ENCODE measurements around the gene SLC9B1. TPM values are rescaled to one million over a fixed set of nuclear protein-coding genes. Genes with fewer than 3 reads are reported as not detected.
A peak's percentile ranks its signal among the peaks of the same experiment; 100 is the strongest.

The SLC9B1 gene
- total and polyA plus RNA-seq, 8 donors: 0.52 to 4.7 (median 3.2) TPM

DNA sequence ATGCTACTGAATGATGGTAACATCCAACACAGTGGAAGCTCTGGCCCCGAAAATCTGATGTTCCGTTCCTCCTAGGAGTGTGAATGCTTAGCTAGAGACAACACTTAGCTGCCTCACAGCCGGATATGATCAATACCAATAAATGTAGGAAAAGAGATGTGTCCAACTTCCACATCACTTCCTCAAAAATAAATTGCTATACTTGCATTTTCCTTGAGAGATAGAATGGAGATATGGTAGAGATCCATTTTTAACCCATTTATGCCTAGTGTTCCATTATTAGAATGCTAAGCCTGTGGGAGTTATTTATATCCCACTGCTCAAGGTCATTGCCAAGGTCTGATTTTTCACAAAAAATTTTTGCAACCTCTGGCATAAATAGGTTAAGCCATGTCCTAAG is 5.5 kb upstream of the SLC9B1 start:
- DNase-seq (no peak), ATAC-seq (no peak)
- TF ChIP-seq, protein P1, sequence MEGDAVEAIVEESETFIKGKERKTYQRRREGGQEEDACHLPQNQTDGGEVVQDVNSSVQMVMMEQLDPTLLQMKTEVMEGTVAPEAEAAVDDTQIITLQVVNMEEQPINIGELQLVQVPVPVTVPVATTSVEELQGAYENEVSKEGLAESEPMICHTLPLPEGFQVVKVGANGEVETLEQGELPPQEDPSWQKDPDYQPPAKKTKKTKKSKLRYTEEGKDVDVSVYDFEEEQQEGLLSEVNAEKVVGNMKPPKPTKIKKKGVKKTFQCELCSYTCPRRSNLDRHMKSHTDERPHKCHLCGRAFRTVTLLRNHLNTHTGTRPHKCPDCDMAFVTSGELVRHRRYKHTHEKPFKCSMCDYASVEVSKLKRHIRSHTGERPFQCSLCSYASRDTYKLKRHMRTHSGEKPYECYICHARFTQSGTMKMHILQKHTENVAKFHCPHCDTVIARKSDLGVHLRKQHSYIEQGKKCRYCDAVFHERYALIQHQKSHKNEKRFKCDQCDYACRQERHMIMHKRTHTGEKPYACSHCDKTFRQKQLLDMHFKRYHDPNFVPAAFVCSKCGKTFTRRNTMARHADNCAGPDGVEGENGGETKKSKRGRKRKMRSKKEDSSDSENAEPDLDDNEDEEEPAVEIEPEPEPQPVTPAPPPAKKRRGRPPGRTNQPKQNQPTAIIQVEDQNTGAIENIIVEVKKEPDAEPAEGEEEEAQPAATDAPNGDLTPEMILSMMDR (IDR thresholded peaks at IDR 0.05): no peak
- Histone ChIP-seq H3K4me1 (peaks cover 0 to 6% of the 10 kb centered on the region in 2 donors), H3K4me3 (no peak overlapping the region), H3K27me3 (no peaks in the 10 kb centered on the region), H3K36me3 (no peaks in the 10 kb centered on the region), H3K27ac (no peak overlapping the region), H3K9me3 (no peaks in the 10 kb centered on the region)
- intact Hi-C loops (cut with DNase I): no loop called here

DNA sequence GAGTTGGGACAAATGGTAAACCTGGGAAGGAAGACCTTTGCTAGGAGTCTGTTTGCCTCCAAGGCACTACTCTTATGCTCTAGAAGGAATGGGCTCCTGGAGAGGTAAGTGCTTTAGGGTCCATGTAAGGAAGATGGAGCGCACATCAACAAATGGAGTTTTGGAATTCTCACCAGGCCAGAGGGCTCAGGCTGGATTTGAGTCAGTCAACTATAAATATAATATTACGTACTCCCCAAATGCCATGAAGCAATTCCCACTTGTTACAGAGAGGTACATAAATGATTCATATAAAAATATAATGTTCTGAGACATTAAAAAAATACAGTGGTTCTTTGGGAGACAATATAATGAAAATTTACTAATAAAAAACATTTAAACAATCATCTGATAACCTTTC is 1.6 kb upstream of the SLC9B1 start:
- no peaks in the 10 kb centered on the region for H3K9me3 ChIP-seq
- H3K36me3 ChIP-seq: no peaks in the 10 kb centered on the region
- ATAC-seq: no peak
- intact Hi-C loops (cut with DNase I): no loop called here
- H3K27ac ChIP-seq: no peak overlapping the region
- H3K4me1 ChIP-seq: peaks cover 7 to 15% of the 10 kb centered on the region in 2 donors
- TF ChIP-seq, protein P1 (IDR thresholded peaks at IDR 0.05): no peak
- no peak overlapping the region for H3K4me3 ChIP-seq
- no peak for DNase-seq
- H3K27me3 ChIP-seq: no peaks in the 10 kb centered on the region

DNA sequence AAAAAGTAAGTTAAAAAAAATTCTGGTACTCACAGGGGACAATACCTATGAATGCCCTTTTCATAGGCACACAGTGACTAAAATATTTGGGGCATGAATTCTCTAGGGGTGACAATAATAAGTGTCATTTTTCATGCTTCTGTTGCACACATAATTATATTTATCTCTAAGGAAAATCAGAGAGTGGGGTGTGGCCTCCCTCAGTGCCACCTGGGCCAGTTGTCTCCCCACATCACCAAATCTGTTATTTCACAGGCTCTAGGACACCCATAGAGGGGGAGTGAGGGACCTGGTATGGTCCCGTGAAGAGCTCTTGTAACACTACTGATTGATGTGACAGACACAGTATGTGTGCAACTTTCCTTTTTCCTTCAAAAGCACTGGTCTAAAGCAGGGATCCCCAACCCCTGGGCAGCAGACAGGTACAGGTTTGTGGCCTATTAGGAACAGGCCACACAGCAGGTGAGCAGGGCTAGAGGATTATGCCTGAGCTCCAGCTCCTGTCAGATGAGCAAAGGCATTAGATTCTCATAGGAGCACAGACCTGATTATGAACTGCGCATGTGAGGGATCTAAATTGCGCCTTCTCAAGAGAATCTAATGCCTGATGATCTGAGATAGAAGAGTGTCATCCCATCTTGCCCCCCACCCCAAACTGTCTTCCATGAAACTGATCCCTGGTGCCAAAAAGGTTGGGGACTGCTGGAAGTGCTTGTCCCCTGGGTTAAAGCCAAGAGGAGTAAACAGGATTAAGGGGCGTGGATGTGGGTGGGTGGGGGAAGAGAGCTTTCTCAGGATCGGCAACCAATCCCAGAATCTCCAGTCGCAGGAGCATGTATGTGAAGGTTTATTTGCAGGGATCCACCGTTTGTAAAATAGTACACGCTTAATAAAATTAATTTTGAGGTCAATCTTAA is 856 bp downstream of the SLC9B1 start:
- Histone ChIP-seq H3K27me3 (no peaks in the 10 kb centered on the region), H3K9me3 (no peaks in the 10 kb centered on the region), H3K4me1 (peaks cover 7 to 15% of the 10 kb centered on the region in 2 donors), H3K36me3 (no peaks in the 10 kb centered on the region), H3K27ac (peak overlapping the region; percentile 87 to 92), H3K4me3 (peak overlapping the region; percentile 35 to 51)
- TF ChIP-seq, protein P1 (IDR thresholded peaks at IDR 0.05): no peak
- intact Hi-C loops (cut with DNase I): loop anchor here in 1 of 2 donors (10.0 kb wide), 1 partner anchor 574 kb away; no protein-coding TSS in a partner anchor
- ATAC-seq: peak; percentile 9
- peak in 2 of 4 donors; percentile 28 to 67 for DNase-seq

DNA sequence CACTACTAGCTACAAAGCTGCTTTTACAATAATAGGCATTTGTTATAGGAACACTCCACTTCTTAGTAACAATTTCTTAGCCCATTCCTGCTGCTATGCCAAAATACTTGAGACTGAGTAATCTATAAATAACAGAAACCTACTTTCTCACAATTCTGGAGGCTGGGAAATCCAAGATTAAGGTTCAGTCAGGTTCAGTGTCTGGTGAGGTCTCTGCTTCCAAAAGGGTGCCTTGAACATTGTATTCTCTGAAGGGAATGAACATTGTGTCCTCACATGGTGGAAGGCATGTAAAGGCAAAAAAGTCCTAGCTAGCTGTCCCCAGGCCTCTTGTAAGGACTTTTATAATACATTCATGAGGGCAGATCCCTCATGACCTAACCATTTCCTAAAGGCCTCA is 7.0 kb downstream of the SLC9B1 start:
- Histone ChIP-seq H3K36me3 (no peaks in the 10 kb centered on the region), H3K4me3 (no peak overlapping the region), H3K27ac (peak overlapping the region in 1 of 2 donors; percentile 26), H3K4me1 (no peaks in the 10 kb centered on the region), H3K27me3 (no peaks in the 10 kb centered on the region), H3K9me3 (no peaks in the 10 kb centered on the region)
- TF ChIP-seq, protein P1 (IDR thresholded peaks at IDR 0.05): no peak
- ATAC-seq: no peak
- DNase-seq: no peak
- intact Hi-C loops (cut with DNase I): loop anchor here in 1 of 2 donors (10.0 kb wide), 1 partner anchor 568 kb away; no protein-coding TSS in a partner anchor

DNA sequence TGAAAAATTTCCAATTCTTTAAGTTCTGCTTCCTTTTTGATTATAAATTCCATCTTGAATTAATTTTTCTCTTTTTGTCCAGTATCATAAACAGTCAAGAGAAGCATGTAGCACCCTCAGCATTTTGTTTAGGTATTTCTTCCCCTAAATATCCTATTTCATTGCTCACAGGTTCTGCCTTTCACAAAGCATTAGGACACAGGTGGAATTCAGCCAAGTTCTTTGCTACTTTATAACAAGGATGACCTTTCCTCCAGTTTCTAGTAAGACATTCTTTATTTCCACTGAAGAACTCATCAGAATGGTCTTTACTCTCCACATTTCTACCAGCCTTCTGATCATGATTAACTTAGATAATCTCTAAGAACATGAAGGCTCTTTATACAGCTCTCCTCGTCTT is 7.4 kb downstream of the SLC9B1 start:
- Histone ChIP-seq H3K4me1 (no peaks in the 10 kb centered on the region), H3K27me3 (no peaks in the 10 kb centered on the region), H3K4me3 (no peak overlapping the region), H3K9me3 (no peaks in the 10 kb centered on the region), H3K27ac (peak overlapping the region; percentile 2 to 26), H3K36me3 (no peaks in the 10 kb centered on the region)
- intact Hi-C loops (cut with DNase I): loop anchor here in 1 of 2 donors (10.0 kb wide), 1 partner anchor 567 kb away; no protein-coding TSS in a partner anchor
- ATAC-seq (peak; percentile 38), DNase-seq (peak in 1 of 4 donors; percentile 44)
- TF ChIP-seq, protein P1 (IDR thresholded peaks at IDR 0.05): no peak
